ENCODE data around the gene ST6GALNAC3.

GRCh38 chr1:76572229-76572628 lies 497.7 kb downstream of the ST6GALNAC3 start:
- TF ChIP-seq CTCF (IDR thresholded peaks at IDR 0.05) (no peak), POLR2AphosphoS5 (IDR thresholded peaks at IDR 0.05) (no peak), EP300 (IDR thresholded peaks at IDR 0.05) (no peak), POLR2A (IDR thresholded peaks at IDR 0.05) (no peak)
